ENCODE results near the gene ALG8. TPM values are rescaled to one million over a fixed set of nuclear protein-coding genes. Genes with fewer than 3 reads are reported as not detected.
"Not testable (repeated sequence)": the region's sequence is repeated elsewhere in the genome, so short reads cannot be mapped to it uniquely, and the experiment has no call there.

Gene ALG8
- total RNA-seq, 2 experiments from 2014 or later = 47.3 to 51.6 TPM

DNA sequence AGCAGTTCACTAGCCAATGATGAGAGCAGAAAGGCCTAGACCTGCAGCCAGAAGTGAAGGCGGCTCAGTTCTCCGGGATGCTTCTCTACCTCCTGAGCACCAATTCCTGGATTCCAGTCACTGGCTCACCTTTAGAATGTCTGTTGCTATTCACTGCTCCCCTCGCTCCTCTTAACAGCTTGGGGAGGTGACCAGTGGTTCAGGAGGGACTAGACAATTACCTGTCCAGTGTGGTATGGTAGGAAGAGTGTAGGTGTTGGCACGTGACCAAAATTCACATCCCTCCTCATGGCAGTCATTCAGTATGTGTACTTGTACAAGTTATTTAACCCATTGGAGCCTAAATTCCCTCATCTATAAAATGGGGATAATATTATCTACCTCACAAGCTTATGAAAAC lies 71.7 kb downstream of the ALG8 start:
- H3K27me3 Mint-ChIP-seq = no peaks in the 10 kb centered on the region
- no peak for ATAC-seq
- DNase-seq = no peak
- H3K4me1 Mint-ChIP-seq = peaks cover 2% of the 10 kb centered on the region
- H3K27ac Mint-ChIP-seq = no peak overlapping the region
- no peak overlapping the region for H3K4me3 Mint-ChIP-seq
- CTCF ChIA-PET = interaction anchor here (0.6 to 1.4 kb wide), 2 partner anchors 23 to 497 kb away, joined by 3 read pairs; no protein-coding TSS in a partner anchor
- H3K36me3 Mint-ChIP-seq = peaks cover 35% of the 10 kb centered on the region
- H3K9me3 Mint-ChIP-seq (ENCODE audit: low read depth) = no peaks in the 10 kb centered on the region

GRCh38 chr11:78066471-78066870 lies 73.0 kb downstream of the ALG8 start:
- Mint-ChIP-seq H3K27me3 (no peaks in the 10 kb centered on the region), H3K27ac (no peak overlapping the region), H3K36me3 (peaks cover 26% of the 10 kb centered on the region), H3K4me3 (no peak overlapping the region), H3K9me3 (ENCODE audit: low read depth) (no peaks in the 10 kb centered on the region), H3K4me1 (no peaks in the 10 kb centered on the region)
- DNase-seq (no peak), ATAC-seq (no peak)
- CTCF ChIA-PET = interaction anchor here (1.3 kb wide), 1 partner anchor 11 kb away, joined by 4 read pairs; no protein-coding TSS in a partner anchor

- CTCF ChIA-PET = no interaction called here
Measured at GRCh38 chr11:78065203-78065602, 74.2 kb downstream of the ALG8 start.

DNA sequence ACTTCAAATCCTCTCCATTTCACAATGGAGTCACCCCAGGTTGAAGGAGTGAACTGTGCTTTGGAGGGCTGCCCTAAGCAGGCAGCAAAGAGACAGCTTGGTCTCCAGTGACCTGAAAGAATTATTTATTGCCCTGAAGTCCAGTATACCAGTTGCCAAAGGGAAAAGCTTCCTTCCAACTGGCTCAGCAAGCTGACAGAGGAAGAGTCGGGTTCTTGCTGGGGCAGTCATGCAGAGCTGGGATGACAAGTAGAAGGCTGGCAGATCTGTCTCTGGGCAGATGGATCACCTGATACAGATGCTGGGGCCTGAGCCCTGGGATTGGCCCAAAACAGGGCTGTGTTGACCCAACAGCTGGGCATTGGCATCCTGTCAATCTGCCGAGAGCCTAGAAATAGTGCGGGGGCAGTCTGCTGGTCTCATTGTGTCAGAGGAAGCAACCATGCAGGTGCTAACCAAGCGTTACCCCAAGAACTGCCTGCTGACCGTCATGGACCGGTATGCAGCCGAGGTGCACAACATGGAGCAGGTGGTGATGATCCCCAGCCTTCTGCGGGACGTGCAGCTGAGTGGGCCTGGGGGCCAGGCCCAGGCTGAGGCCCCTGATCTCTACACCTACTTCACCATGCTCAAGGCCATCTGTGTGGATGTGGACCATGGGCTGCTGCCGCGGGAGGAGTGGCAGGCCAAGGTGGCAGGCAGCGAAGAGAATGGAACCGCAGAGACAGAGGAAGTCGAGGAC lies 75.8 kb downstream of the ALG8 start, which contains the start of gene THRSP:
TSS of gene THRSP (plus strand) at position 422 of the 742 bp plus-strand sequence. CDS start at position 443, 21 bp downstream.
- no peak within 1 kb of the TSS for H3K27ac Mint-ChIP-seq
- no peak for ATAC-seq
- H3K4me1 Mint-ChIP-seq = no peaks in the 10 kb centered on the region
- H3K27me3 Mint-ChIP-seq = no peaks in the 10 kb centered on the region
- H3K4me3 Mint-ChIP-seq = no peak within 1 kb of the TSS
- no peak for DNase-seq
- CTCF ChIA-PET = interaction anchor here (1.9 kb wide), 1 partner anchor 18 kb away, joined by 7 read pairs; no protein-coding TSS in a partner anchor
- H3K9me3 Mint-ChIP-seq (ENCODE audit: low read depth) = no peaks in the 10 kb centered on the region
- peaks cover 10% of the 10 kb centered on the region for H3K36me3 Mint-ChIP-seq

More at GRCh38 chr11:78065203-78065602, 74.2 kb downstream of the ALG8 start:
- no peak for DNase-seq
- peaks cover 20% of the 10 kb centered on the region for H3K36me3 Mint-ChIP-seq
- H3K4me1 Mint-ChIP-seq = no peaks in the 10 kb centered on the region
- no peak overlapping the region for H3K27ac Mint-ChIP-seq
- H3K4me3 Mint-ChIP-seq = no peak overlapping the region
- no peak for ATAC-seq
- H3K9me3 Mint-ChIP-seq (ENCODE audit: low read depth) = no peaks in the 10 kb centered on the region
- no peaks in the 10 kb centered on the region for H3K27me3 Mint-ChIP-seq

DNA sequence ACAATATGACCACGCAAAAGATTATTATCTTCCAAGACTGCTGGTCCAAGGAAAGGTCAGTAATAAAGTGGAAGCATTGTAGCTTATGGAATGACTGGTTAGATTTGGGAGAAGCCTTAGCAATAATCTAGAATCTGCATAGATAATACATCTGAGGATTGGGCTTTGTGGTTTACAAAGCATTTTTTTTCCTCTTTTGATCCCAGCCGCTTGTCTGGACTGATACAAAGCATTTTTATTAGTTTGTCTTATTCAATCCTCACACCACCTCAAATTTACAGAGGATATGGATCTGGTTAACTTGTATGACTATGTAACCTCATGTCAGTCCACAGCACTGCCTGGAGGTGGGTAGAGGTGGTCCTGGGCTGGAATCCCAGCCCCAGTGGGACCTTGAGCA lies 76.8 kb downstream of the ALG8 start:
- Mint-ChIP-seq H3K4me3 (no peak overlapping the region), H3K27me3 (no peaks in the 10 kb centered on the region), H3K4me1 (no peaks in the 10 kb centered on the region), H3K36me3 (peaks cover 5% of the 10 kb centered on the region), H3K27ac (no peak overlapping the region), H3K9me3 (ENCODE audit: low read depth) (no peaks in the 10 kb centered on the region)
- ATAC-seq = no peak
- CTCF ChIA-PET = interaction anchor here (1.9 kb wide), 1 partner anchor 17 kb away, joined by 7 read pairs; no protein-coding TSS in a partner anchor
- no peak for DNase-seq

GRCh38 chr11:78061921-78062311 lies 77.5 kb downstream of the ALG8 start:
- no peaks in the 10 kb centered on the region for H3K36me3 Mint-ChIP-seq
- no peak overlapping the region for H3K27ac Mint-ChIP-seq
- H3K4me1 Mint-ChIP-seq = no peaks in the 10 kb centered on the region
- no peak for DNase-seq
- no peak overlapping the region for H3K4me3 Mint-ChIP-seq
- no peaks in the 10 kb centered on the region for H3K27me3 Mint-ChIP-seq
- ATAC-seq = no peak
- no peaks in the 10 kb centered on the region for H3K9me3 Mint-ChIP-seq (ENCODE audit: low read depth)
- CTCF ChIA-PET = no interaction called here

- ATAC-seq (no peak), DNase-seq (no peak)
- CTCF ChIA-PET = interaction anchor here (0.8 to 1.1 kb wide), 2 partner anchors 10 to 15 kb away, joined by 3 to 4 read pairs; no protein-coding TSS in a partner anchor
- Mint-ChIP-seq H3K36me3 (no peaks in the 10 kb centered on the region), H3K27ac (no peak overlapping the region), H3K4me1 (no peaks in the 10 kb centered on the region), H3K9me3 (ENCODE audit: low read depth) (no peaks in the 10 kb centered on the region), H3K27me3 (no peaks in the 10 kb centered on the region), H3K4me3 (no peak overlapping the region)
Measured at GRCh38 chr11:78061088-78061920, 78.1 kb downstream of the ALG8 start.

DNA sequence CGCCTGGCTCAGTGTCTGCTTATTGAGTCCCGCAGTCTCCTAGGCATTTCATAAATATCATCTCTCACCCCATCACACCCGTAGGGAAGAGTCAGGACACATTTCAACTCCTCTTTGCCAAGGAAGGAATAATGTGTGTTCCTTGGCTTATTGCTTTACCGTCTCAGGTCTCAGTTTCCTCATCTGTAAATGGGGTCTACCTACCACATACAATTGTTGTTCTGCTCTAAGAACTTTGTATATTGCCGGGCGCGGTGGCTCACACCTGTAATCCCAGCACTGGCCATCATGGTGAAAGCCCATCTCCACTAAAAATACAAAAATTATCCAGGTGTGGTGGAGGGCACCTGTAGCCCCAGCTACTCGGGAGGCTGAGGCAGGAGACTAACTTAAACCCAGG lies 78.9 kb downstream of the ALG8 start:
- CTCF ChIA-PET = interaction anchor here (0.8 to 1.1 kb wide), 2 partner anchors 11 to 15 kb away, joined by 3 to 4 read pairs; no protein-coding TSS in a partner anchor
- H3K27me3 Mint-ChIP-seq = no peaks in the 10 kb centered on the region
- DNase-seq (no peak), ATAC-seq (no peak)
- no peak overlapping the region for H3K4me3 Mint-ChIP-seq
- no peaks in the 10 kb centered on the region for H3K4me1 Mint-ChIP-seq
- no peak overlapping the region for H3K27ac Mint-ChIP-seq
- H3K9me3 Mint-ChIP-seq (ENCODE audit: low read depth) = no peaks in the 10 kb centered on the region
- H3K36me3 Mint-ChIP-seq = no peaks in the 10 kb centered on the region

DNA sequence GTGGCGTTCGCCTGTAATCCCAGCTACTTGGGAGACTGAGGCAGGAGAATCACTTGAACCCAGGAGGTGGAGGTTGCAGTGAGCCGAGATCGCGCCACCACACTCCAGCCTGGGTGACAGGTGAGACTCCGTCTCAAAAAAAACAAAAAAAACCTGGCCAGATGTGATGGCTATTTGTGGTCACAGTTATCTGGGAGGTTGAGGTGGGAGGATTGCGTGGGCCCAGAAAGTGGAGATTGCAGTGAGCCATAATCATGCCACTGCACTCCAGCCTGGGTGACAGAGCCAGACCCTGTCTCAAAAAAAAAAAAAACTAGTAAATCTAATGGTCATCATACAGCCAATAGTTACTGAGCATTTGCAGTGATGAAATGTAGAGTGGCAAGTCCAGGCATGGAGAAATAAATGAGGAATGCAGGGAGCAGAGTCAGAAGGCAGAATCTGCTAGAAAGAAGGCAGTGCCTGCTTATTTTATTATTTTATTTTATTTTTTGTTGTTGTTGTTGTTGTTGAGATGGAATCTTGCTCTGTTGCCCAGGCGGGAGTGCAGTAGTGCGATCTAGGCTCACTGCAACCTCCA lies 79.6 kb downstream of the ALG8 start:
- H3K4me1 Mint-ChIP-seq; H3K9me3 Mint-ChIP-seq (ENCODE audit: low read depth); H3K4me3 Mint-ChIP-seq; H3K27ac Mint-ChIP-seq; CTCF ChIA-PET; DNase-seq; H3K36me3 Mint-ChIP-seq; H3K27me3 Mint-ChIP-seq; ATAC-seq: not testable (repeated sequence)

DNA sequence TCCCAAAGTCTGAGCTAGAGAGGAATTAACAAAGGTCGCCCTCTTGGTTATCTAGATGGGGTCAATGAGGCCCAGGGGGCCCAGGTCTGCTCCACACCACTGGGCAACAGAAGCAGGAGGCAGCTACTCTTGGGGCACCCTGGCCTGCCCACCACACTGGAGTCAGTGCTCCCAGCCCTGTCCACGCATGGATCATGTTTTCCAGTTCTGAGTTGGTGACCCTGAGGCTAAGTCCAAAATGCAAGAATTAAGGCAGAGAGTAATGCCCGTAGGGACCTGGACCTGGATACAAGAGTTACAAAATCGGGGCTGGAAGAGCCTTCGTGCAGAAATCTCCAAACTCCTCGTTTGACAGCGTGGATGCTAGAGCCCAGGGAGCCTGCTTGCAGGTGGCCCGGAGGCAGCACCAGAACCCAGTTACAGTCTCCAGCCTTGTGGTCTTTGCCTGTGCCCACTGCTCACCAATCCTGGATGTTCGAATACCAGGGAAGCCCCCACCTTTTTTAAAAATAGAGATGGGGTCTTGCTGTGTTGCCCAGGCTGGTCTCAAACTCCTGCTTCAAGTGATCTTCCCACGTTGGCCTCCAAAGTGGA lies 81.9 kb downstream of the ALG8 start:
- H3K4me3 Mint-ChIP-seq = no peak overlapping the region

DNA sequence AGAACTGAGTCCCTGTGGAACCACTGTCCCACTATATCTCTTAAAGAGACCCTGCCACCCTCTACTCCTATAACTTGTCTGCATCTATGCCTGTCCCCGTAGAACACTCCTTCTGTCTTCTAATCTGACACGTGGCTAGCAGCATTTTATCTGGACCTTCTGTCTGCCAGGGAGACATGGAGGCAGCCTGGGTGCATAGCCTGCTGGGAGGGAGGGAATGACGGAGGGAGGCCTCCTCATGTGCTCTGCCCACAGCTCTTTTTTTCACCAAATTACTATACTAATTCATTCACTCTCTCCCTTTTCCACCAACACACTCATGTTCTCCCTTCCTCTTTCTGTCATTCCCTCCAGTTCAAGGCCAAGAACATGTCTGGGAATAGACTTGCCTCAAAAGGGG lies 83.3 kb downstream of the ALG8 start:
- Mint-ChIP-seq H3K27me3 (no peaks in the 10 kb centered on the region), H3K36me3 (no peaks in the 10 kb centered on the region), H3K9me3 (ENCODE audit: low read depth) (no peaks in the 10 kb centered on the region), H3K27ac (no peak overlapping the region), H3K4me3 (no peak overlapping the region), H3K4me1 (peaks cover 3% of the 10 kb centered on the region)
- ATAC-seq (no peak), DNase-seq (no peak)
- CTCF ChIA-PET = no interaction called here

More for the DNA sequence above, 81.9 kb downstream of the ALG8 start:
- H3K36me3 Mint-ChIP-seq = no peaks in the 10 kb centered on the region
- H3K27ac Mint-ChIP-seq = no peak overlapping the region
- H3K27me3 Mint-ChIP-seq = no peaks in the 10 kb centered on the region
- H3K4me1 Mint-ChIP-seq = no peaks in the 10 kb centered on the region
- H3K9me3 Mint-ChIP-seq (ENCODE audit: low read depth) = no peaks in the 10 kb centered on the region
- CTCF ChIA-PET = no interaction called here
- no peak for DNase-seq
- ATAC-seq = no peak

DNA sequence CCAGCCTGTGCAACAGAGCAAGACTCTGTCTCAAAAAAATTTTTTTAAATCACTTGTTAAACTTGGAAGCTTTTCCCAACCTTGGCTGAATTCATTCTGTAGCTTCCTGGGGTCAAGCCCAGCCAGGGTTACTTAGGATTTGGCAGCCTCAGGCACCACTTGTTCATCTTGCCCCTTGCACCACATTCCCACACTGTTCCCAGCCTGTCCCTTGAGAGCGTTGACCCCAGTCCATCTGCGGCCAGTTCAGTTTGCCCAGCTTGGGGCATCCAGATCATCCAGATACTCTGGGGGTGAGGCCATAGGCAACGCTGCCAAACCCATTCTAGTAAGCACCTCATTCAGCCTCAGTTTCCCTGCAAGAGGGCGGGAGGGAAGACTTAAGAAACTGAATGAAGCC lies 84.5 kb downstream of the ALG8 start:
- DNase-seq (no peak), ATAC-seq (no peak)
- Mint-ChIP-seq H3K4me3 (no peak overlapping the region), H3K27ac (no peak overlapping the region), H3K27me3 (no peaks in the 10 kb centered on the region), H3K9me3 (ENCODE audit: low read depth) (no peaks in the 10 kb centered on the region), H3K36me3 (no peaks in the 10 kb centered on the region), H3K4me1 (peaks cover 12% of the 10 kb centered on the region)
- CTCF ChIA-PET = interaction anchor here (2.5 kb wide), 1 partner anchor 9 kb away, joined by 14 read pairs; no protein-coding TSS in a partner anchor

Measured in activated CD8-positive, alpha-beta memory T cell treated with anti-CD3 and anti-CD28 coated beads, Interleukin-2, amount 10 ng/mL, durations not matched to agents 7 days and 5 days (primary cell).